HepG2 (cell line): ENCODE data around the gene ECPAS. TPM values are rescaled to one million over a fixed set of nuclear protein-coding genes. Genes with fewer than 3 reads are reported as not detected.
A peak's percentile ranks its signal among the peaks of the same experiment; 100 is the strongest.

Experiments
- ATM ChIP-seq: fragments of 450-650 bp; IDR thresholded peaks from 2 replicates; pipeline ENCODE4 v1.7.1; 2017; ENCODE audit warnings: mild to moderate bottlenecking, borderline replicate concordance
- SMAD9 ChIP-seq: sonication (generic); formaldehyde crosslinking; IDR thresholded peaks from 2 replicates; pipeline ENCODE4 v1.5.1; 2020; ENCODE audit warnings: mild to moderate bottlenecking, missing genetic modification reagents
- SP5 ChIP-seq: IDR thresholded peaks from 2 replicates; pipeline ENCODE4 v1.6.1; 2016; ENCODE audit warnings: low read depth, borderline replicate concordance
- TCF12 ChIP-seq, 2 experiments: fragments of 450-650 bp in 1 of 2; sonication (generic) in 1 of 2; formaldehyde crosslinking in 1 of 2; IDR thresholded peaks; 2 replicates each; pipeline versions ENCODE4 v1.6.1 to v1.8.0; 2017 to 2022; ENCODE audit warnings: antibody characterized with exemption in 1 of 2, mild to moderate bottlenecking in 1 of 2, missing genetic modification reagents in 1 of 2, moderate library complexity in 1 of 2
- TFDP1 ChIP-seq: IDR thresholded peaks from 2 replicates; pipeline ENCODE4 v1.6.1; 2016; ENCODE audit warnings: missing compliant biosample characterization, missing genetic modification reagents, borderline replicate concordance
- ZIK1 ChIP-seq: sonication (generic); formaldehyde crosslinking; IDR thresholded peaks from 2 replicates; pipeline ENCODE4 v1.5.0; 2020; ENCODE audit warnings: mild to moderate bottlenecking, low read depth, missing genetic modification reagents, borderline replicate concordance
- ZNF138 ChIP-seq: sonication (generic); formaldehyde crosslinking; IDR thresholded peaks from 2 replicates; pipeline ENCODE4 v1.5.0; 2020; ENCODE audit warnings: mild to moderate bottlenecking, low read depth, missing genetic modification reagents
- ZNF33B ChIP-seq: sonication (generic); formaldehyde crosslinking; IDR thresholded peaks from 2 replicates; pipeline ENCODE4 v1.5.1; 2020; ENCODE audit warnings: mild to moderate bottlenecking, missing genetic modification reagents
- ZNF7 ChIP-seq: IDR thresholded peaks from 2 replicates; pipeline ENCODE4 v1.6.1; 2016; ENCODE audit warnings: missing biosample characterization, missing genetic modification reagents
- polyA plus RNA-seq, 8 experiments: library from polyadenylated mRNA; depleted of rRNA in 3 of 8; stranded (reverse) in 7 of 8; unstranded in 1 of 8; fragments of >200 nt; fragmentation: Illumina TruSeq in 4 of 8; extraction: Trizol in 4 of 8; gene quantifications; 2 replicates each; pipeline versions ENCODE4 v1.2.1 to v1.2.3, GENCODE V29; 2011 to 2016; ENCODE audit warnings: low read depth in 4 of 8, missing spikeins in 1 of 8, mixed read lengths in 1 of 8; ENCODE audit not compliant: insufficient read depth in 1 of 8
- total RNA-seq, 5 experiments: library from RNA; depleted of rRNA; stranded (reverse); fragments of >200 nt; fragmentation: Illumina TruSeq; extraction: Trizol; gene quantifications; 2 replicates each; pipeline ENCODE4 v1.2.3, GENCODE V29; 2016; ENCODE audit warnings: low read depth in 1 of 5
- TF ChIP-seq, protein P1 (sequence below): sonication (generic); formaldehyde crosslinking; IDR thresholded peaks from 2 replicates; pipeline ENCODE4 v1.4.0; 2020; ENCODE audit warnings: missing genetic modification reagents, borderline replicate concordance
- TF ChIP-seq, protein P2 (sequence below): sonication (generic); formaldehyde crosslinking; IDR thresholded peaks from 2 replicates; pipeline ENCODE4 v1.4.0; 2020; ENCODE audit warnings: missing genetic modification reagents
- TF ChIP-seq, protein P3 (sequence below): sonication (generic); formaldehyde crosslinking; IDR thresholded peaks from 2 replicates; pipeline ENCODE4 v1.5.0; 2020; ENCODE audit warnings: missing genetic modification reagents
- TF ChIP-seq, protein P4 (sequence below): sonication (generic); formaldehyde crosslinking; IDR thresholded peaks from 2 replicates; pipeline ENCODE4 v1.9.0; 2021; ENCODE audit warnings: missing genetic modification reagents, borderline replicate concordance
- TF ChIP-seq, protein P5 (sequence below): sonication (generic); formaldehyde crosslinking; IDR thresholded peaks from 2 replicates; pipeline ENCODE4 v1.4.0; 2020; ENCODE audit warnings: mild to moderate bottlenecking, missing genetic modification reagents, borderline replicate concordance
- TF ChIP-seq, protein P6 (sequence below): sonication (generic); formaldehyde crosslinking; IDR thresholded peaks from 2 replicates; pipeline ENCODE4 v1.4.0; 2020; ENCODE audit warnings: missing genetic modification reagents

Gene ECPAS
- total and polyA plus RNA-seq, 2 of the 13 experiments (the other 11 are each of a cell fraction or from before 2014, with no cell fraction given): 35.3 to 58.0 TPM

DNA sequence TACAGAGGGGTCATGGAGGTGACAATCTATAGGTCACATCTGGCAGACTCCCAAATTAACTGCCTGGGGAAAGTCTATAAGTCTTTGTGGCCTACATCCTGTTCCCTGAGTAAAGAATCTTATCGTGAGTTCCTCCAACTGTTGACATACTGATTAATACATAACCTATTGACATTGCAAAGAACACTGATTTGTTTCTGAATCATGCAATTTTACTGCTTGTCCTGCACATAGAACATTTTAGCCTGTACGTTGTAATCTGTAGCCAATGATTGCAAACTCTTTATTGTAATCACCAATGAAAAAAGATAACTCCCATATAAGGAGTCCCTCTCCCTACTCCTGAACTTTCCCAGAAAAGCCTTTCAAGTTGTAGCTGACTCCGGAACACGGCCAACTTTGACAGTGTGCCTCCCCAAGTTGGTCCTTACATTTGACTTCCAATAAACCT is 135.3 kb downstream of the ECPAS start (continued):
- TF ChIP-seq, protein P1, sequence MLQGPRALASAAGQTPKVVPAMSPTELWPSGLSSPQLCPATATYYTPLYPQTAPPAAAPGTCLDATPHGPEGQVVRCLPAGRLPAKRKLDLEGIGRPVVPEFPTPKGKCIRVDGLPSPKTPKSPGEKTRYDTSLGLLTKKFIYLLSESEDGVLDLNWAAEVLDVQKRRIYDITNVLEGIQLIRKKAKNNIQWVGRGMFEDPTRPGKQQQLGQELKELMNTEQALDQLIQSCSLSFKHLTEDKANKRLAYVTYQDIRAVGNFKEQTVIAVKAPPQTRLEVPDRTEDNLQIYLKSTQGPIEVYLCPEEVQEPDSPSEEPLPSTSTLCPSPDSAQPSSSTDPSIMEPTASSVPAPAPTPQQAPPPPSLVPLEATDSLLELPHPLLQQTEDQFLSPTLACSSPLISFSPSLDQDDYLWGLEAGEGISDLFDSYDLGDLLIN (CRISPR knock-in tag): no peak
- TF ChIP-seq SMAD9 (CRISPR knock-in tag): no peak
- TF ChIP-seq ATM: no peak
- TF ChIP-seq SP5 (CRISPR knock-in tag): peak; percentile 68; the same call in 1 of the 2 replicates
- no peak for TF ChIP-seq ZIK1
- TF ChIP-seq, protein P2, sequence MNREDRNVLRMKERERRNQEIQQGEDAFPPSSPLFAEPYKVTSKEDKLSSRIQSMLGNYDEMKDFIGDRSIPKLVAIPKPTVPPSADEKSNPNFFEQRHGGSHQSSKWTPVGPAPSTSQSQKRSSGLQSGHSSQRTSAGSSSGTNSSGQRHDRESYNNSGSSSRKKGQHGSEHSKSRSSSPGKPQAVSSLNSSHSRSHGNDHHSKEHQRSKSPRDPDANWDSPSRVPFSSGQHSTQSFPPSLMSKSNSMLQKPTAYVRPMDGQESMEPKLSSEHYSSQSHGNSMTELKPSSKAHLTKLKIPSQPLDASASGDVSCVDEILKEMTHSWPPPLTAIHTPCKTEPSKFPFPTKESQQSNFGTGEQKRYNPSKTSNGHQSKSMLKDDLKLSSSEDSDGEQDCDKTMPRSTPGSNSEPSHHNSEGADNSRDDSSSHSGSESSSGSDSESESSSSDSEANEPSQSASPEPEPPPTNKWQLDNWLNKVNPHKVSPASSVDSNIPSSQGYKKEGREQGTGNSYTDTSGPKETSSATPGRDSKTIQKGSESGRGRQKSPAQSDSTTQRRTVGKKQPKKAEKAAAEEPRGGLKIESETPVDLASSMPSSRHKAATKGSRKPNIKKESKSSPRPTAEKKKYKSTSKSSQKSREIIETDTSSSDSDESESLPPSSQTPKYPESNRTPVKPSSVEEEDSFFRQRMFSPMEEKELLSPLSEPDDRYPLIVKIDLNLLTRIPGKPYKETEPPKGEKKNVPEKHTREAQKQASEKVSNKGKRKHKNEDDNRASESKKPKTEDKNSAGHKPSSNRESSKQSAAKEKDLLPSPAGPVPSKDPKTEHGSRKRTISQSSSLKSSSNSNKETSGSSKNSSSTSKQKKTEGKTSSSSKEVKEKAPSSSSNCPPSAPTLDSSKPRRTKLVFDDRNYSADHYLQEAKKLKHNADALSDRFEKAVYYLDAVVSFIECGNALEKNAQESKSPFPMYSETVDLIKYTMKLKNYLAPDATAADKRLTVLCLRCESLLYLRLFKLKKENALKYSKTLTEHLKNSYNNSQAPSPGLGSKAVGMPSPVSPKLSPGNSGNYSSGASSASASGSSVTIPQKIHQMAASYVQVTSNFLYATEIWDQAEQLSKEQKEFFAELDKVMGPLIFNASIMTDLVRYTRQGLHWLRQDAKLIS (CRISPR knock-in tag): no peak
- TF ChIP-seq, protein P3, sequence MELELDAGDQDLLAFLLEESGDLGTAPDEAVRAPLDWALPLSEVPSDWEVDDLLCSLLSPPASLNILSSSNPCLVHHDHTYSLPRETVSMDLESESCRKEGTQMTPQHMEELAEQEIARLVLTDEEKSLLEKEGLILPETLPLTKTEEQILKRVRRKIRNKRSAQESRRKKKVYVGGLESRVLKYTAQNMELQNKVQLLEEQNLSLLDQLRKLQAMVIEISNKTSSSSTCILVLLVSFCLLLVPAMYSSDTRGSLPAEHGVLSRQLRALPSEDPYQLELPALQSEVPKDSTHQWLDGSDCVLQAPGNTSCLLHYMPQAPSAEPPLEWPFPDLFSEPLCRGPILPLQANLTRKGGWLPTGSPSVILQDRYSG (CRISPR knock-in tag): no peak
- no peak for TF ChIP-seq ZNF7 (CRISPR knock-in tag)
- no peak for TF ChIP-seq TCF12 (IDR thresholded peaks at IDR 0.05)
- 0 out of 2 replicates have a peak, but pooled peaks have one; percentile 57 for TF ChIP-seq TCF12 (CRISPR knock-in tag; IDR thresholded peaks at IDR 0.05)
- TF ChIP-seq, protein P4, sequence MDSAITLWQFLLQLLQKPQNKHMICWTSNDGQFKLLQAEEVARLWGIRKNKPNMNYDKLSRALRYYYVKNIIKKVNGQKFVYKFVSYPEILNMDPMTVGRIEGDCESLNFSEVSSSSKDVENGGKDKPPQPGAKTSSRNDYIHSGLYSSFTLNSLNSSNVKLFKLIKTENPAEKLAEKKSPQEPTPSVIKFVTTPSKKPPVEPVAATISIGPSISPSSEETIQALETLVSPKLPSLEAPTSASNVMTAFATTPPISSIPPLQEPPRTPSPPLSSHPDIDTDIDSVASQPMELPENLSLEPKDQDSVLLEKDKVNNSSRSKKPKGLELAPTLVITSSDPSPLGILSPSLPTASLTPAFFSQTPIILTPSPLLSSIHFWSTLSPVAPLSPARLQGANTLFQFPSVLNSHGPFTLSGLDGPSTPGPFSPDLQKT (CRISPR knock-in tag): no peak
- TF ChIP-seq ZNF138 (CRISPR knock-in tag): no peak
- no peak for TF ChIP-seq TFDP1
- TF ChIP-seq ZNF33B: no peak
- TF ChIP-seq, protein P5, sequence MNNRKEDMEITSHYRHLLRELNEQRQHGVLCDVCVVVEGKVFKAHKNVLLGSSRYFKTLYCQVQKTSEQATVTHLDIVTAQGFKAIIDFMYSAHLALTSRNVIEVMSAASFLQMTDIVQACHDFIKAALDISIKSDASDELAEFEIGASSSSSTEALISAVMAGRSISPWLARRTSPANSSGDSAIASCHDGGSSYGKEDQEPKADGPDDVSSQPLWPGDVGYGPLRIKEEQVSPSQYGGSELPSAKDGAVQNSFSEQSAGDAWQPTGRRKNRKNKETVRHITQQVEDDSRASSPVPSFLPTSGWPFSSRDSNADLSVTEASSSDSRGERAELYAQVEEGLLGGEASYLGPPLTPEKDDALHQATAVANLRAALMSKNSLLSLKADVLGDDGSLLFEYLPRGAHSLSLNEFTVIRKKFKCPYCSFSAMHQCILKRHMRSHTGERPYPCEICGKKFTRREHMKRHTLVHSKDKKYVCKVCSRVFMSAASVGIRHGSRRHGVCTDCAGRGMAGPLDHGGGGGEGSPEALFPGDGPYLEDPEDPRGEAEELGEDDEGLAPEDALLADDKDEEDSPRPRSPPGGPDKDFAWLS (CRISPR knock-in tag): no peak
- TF ChIP-seq, protein P6, sequence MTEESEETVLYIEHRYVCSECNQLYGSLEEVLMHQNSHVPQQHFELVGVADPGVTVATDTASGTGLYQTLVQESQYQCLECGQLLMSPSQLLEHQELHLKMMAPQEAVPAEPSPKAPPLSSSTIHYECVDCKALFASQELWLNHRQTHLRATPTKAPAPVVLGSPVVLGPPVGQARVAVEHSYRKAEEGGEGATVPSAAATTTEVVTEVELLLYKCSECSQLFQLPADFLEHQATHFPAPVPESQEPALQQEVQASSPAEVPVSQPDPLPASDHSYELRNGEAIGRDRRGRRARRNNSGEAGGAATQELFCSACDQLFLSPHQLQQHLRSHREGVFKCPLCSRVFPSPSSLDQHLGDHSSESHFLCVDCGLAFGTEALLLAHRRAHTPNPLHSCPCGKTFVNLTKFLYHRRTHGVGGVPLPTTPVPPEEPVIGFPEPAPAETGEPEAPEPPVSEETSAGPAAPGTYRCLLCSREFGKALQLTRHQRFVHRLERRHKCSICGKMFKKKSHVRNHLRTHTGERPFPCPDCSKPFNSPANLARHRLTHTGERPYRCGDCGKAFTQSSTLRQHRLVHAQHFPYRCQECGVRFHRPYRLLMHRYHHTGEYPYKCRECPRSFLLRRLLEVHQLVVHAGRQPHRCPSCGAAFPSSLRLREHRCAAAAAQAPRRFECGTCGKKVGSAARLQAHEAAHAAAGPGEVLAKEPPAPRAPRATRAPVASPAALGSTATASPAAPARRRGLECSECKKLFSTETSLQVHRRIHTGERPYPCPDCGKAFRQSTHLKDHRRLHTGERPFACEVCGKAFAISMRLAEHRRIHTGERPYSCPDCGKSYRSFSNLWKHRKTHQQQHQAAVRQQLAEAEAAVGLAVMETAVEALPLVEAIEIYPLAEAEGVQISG (CRISPR knock-in tag): no peak
